ENCODE measurements around the gene HUS1B.

DNA sequence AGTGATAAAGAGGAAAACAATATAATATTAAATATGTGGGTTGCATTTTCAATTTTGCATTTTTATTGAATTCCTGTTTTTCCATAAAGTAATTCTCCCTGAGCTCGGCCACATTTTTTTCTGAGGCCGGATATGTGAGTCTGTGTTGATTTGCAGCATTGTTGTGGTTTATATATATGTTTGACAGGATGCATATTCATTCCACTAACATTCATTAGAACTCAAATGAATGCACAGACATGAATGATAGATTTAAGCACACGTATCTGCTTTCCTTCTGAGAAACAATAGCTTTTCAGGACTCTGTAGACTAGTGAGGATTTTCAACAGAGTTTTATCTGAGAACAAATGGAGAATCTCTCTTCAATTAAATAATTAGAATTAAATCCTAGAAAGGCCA, 46.7 kb upstream of the HUS1B start:
- TF ChIP-seq GATA2 (IDR thresholded peaks at IDR 0.05; ENCODE audit: low read depth, low read length) (no peak), GATA3 (IDR thresholded peaks at IDR 0.05; ENCODE audit: low read depth, low read length) (no peak)

All from SH-SY5Y (cell line).